Astrocyte (in vitro differentiated cells and primary cell): Measurements from ENCODE around the gene EEA1. TPM values are rescaled to one million over a fixed set of nuclear protein-coding genes. Genes with fewer than 3 reads are reported as not detected.

Source experiments
- DNase-seq: peaks from one replicate; pipeline ENCODE4 v3.0.0-alpha.2; 2010; ENCODE audit warnings: low read depth
- FAIRE-seq: peaks from 2 replicates; lab custom pipeline; 2011; peaks lifted over from hg19 to GRCh38; lab: Jason Lieb, UNC
- H2AFZ ChIP-seq: 2 replicates; pipeline ENCODE4 v1.6.0; 2012; ENCODE audit warnings: low read depth, low read length, inconsistent platforms
- H3K27ac ChIP-seq: 2 replicates; pipeline ENCODE4 v1.5.1; 2011; ENCODE audit warnings: low read depth, low read length, inconsistent platforms
- H3K27me3 ChIP-seq: 2 replicates; pipeline ENCODE4 v1.6.0; 2011; ENCODE audit warnings: low read length, inconsistent platforms; ENCODE audit not compliant: insufficient read depth
- H3K36me3 ChIP-seq: 2 replicates; pipeline ENCODE4 v1.5.1; 2011; ENCODE audit warnings: low read length, inconsistent platforms; ENCODE audit not compliant: insufficient read depth
- H3K4me1 ChIP-seq: 2 replicates; pipeline ENCODE4 v1.5.1; 2011; ENCODE audit warnings: low read length, inconsistent platforms; ENCODE audit not compliant: insufficient read depth
- H3K4me2 ChIP-seq: 2 replicates; pipeline ENCODE4 v1.6.0; 2012; ENCODE audit warnings: low read length, inconsistent platforms
- H3K4me3 ChIP-seq: 2 replicates; pipeline ENCODE4 v1.5.1; 2011; ENCODE audit warnings: low read depth, mild to moderate bottlenecking, low read length, inconsistent platforms; ENCODE audit not compliant: insufficient read depth
- H3K79me2 ChIP-seq: 2 replicates; pipeline ENCODE4 v1.6.0; 2012; ENCODE audit warnings: mild to moderate bottlenecking, low read length, inconsistent platforms; ENCODE audit not compliant: insufficient read depth
- H3K9ac ChIP-seq: 2 replicates; pipeline ENCODE4 v1.6.0; 2012; ENCODE audit warnings: mild to moderate bottlenecking, low read length, inconsistent platforms
- H3K9me3 ChIP-seq: 2 replicates; pipeline ENCODE4 v1.5.1; 2012; ENCODE audit warnings: low read depth, mild to moderate bottlenecking, low read length, inconsistent platforms; ENCODE audit not compliant: insufficient read depth
- H4K20me1 ChIP-seq: 2 replicates; pipeline ENCODE4 v1.6.0; 2012; ENCODE audit warnings: low read length, inconsistent platforms; ENCODE audit not compliant: insufficient read depth
- H3K27ac Mint-ChIP-seq: one replicate; pipeline ENCODE4 v1.8.0; 2021; ENCODE audit warnings: mild to moderate bottlenecking, mixed read lengths; ENCODE audit not compliant: unreplicated experiment
- H3K27me3 Mint-ChIP-seq: one replicate; pipeline ENCODE4 v1.8.0; 2021; ENCODE audit warnings: low read depth, mixed read lengths; ENCODE audit not compliant: unreplicated experiment
- H3K36me3 Mint-ChIP-seq: one replicate; pipeline ENCODE4 v1.8.0; 2021; ENCODE audit warnings: low read depth, mixed read lengths; ENCODE audit not compliant: unreplicated experiment
- H3K4me1 Mint-ChIP-seq: one replicate; pipeline ENCODE4 v1.8.0; 2021; ENCODE audit warnings: low read depth, mixed read lengths; ENCODE audit not compliant: unreplicated experiment
- H3K4me3 Mint-ChIP-seq: one replicate; pipeline ENCODE4 v1.8.0; 2021; ENCODE audit warnings: mild to moderate bottlenecking, moderate library complexity, mixed read lengths; ENCODE audit not compliant: unreplicated experiment
- H3K9me3 Mint-ChIP-seq: one replicate; pipeline ENCODE4 v1.8.0; 2021; ENCODE audit warnings: mild to moderate bottlenecking, mixed read lengths; ENCODE audit not compliant: unreplicated experiment
- EZH2 ChIP-seq: IDR thresholded peaks from 2 replicates; pipeline ENCODE4 v1.6.1; 2012; ENCODE audit warnings: mild to moderate bottlenecking, low read length, inconsistent platforms; ENCODE audit not compliant: insufficient read depth
- total RNA-seq: library from RNA; stranded (reverse); gene quantifications from 2 replicates; pipeline ENCODE4 v1.2.1, GENCODE V29; 2021
- TF ChIP-seq, protein P1 (sequence below): IDR thresholded peaks from 2 replicates; pipeline ENCODE4 v1.5.1; 2011; ENCODE audit warnings: low read depth, mild to moderate bottlenecking, inconsistent platforms, low read length, moderate library complexity; ENCODE audit not compliant: insufficient read depth

EEA1 gene
- total RNA-seq, 1 donor from 2014 or later: 36.5 TPM

DNA sequence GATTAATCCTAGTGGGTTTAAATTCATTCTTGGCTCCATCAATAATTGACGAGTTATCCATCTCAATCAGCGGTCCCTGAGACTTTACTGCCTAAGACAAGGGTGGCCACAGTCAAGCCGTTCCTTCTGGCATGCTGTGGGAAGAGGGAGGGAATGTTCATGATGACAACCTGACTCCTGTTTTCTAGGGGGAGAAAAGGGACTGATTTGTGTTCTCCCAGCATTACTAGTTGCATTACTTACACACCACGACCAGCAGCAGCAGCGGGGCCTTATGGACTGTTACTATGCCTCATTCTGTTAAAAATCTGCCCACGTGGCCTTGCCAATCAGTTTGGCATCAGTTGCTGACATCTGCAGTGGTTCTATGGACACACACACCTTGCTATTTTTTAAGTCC, 196.4 kb downstream of the EEA1 start:
- Histone ChIP-seq H3K9me3 (no peaks in the 10 kb centered on the region), H3K4me3 (no peak overlapping the region), H3K4me1 (peaks cover 10% of the 10 kb centered on the region), H3K4me2 (no peak overlapping the region), H3K36me3 (no peaks in the 10 kb centered on the region), H3K27me3 (no peaks in the 10 kb centered on the region), H4K20me1 (no peaks in the 10 kb centered on the region), H3K79me2 (no peaks in the 10 kb centered on the region), H3K27ac (no peak overlapping the region), H3K9ac (no peak overlapping the region), H2AFZ (no peak overlapping the region)
- Mint-ChIP-seq H3K27ac (no peak overlapping the region), H3K36me3 (no peaks in the 10 kb centered on the region), H3K4me3 (no peak overlapping the region), H3K27me3 (peaks cover 3% of the 10 kb centered on the region), H3K9me3 (no peaks in the 10 kb centered on the region), H3K4me1 (peaks cover 1% of the 10 kb centered on the region)
- no peak for FAIRE-seq
- no peak for DNase-seq
- TF ChIP-seq, protein P1, sequence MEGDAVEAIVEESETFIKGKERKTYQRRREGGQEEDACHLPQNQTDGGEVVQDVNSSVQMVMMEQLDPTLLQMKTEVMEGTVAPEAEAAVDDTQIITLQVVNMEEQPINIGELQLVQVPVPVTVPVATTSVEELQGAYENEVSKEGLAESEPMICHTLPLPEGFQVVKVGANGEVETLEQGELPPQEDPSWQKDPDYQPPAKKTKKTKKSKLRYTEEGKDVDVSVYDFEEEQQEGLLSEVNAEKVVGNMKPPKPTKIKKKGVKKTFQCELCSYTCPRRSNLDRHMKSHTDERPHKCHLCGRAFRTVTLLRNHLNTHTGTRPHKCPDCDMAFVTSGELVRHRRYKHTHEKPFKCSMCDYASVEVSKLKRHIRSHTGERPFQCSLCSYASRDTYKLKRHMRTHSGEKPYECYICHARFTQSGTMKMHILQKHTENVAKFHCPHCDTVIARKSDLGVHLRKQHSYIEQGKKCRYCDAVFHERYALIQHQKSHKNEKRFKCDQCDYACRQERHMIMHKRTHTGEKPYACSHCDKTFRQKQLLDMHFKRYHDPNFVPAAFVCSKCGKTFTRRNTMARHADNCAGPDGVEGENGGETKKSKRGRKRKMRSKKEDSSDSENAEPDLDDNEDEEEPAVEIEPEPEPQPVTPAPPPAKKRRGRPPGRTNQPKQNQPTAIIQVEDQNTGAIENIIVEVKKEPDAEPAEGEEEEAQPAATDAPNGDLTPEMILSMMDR: no peak
- no peak for TF ChIP-seq EZH2

DNA sequence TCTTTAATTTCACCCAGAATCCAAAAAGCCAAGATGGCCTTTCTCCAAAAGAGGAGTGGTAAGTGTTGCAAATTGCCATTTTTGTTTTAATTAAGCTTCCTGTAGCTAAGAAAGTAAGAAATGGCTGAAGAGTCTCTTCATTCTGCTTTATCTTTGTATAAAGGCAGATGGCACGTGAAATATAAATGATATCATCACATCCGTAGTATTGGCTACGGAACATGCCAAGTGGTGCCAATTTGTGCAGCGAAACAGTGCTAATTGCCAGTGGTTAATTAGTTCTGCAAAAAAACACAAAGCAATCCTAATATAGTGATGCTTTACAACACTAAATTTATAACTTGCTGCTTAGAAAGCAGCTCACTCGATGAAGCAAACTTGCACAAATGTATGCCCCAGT, 196.9 kb downstream of the EEA1 start:
- H3K36me3 ChIP-seq: no peaks in the 10 kb centered on the region
- DNase-seq (no peak), FAIRE-seq (no peak)
- H3K27me3 ChIP-seq: no peaks in the 10 kb centered on the region
- H3K4me2 ChIP-seq: no peak overlapping the region
- no peak overlapping the region for H3K4me3 Mint-ChIP-seq
- H3K79me2 ChIP-seq: no peaks in the 10 kb centered on the region
- H3K27me3 Mint-ChIP-seq: peaks cover 3% of the 10 kb centered on the region
- no peak overlapping the region for H2AFZ ChIP-seq
- no peaks in the 10 kb centered on the region for H3K36me3 Mint-ChIP-seq
- H4K20me1 ChIP-seq: no peaks in the 10 kb centered on the region
- no peaks in the 10 kb centered on the region for H3K9me3 ChIP-seq
- no peak overlapping the region for H3K4me3 ChIP-seq
- no peak overlapping the region for H3K27ac ChIP-seq
- TF ChIP-seq EZH2: no peak
- TF ChIP-seq, protein P1: no peak
- H3K9me3 Mint-ChIP-seq: no peaks in the 10 kb centered on the region
- H3K9ac ChIP-seq: no peak overlapping the region
- H3K27ac Mint-ChIP-seq: no peak overlapping the region
- H3K4me1 ChIP-seq: peaks cover 10% of the 10 kb centered on the region
- peaks cover 1% of the 10 kb centered on the region for H3K4me1 Mint-ChIP-seq

DNA sequence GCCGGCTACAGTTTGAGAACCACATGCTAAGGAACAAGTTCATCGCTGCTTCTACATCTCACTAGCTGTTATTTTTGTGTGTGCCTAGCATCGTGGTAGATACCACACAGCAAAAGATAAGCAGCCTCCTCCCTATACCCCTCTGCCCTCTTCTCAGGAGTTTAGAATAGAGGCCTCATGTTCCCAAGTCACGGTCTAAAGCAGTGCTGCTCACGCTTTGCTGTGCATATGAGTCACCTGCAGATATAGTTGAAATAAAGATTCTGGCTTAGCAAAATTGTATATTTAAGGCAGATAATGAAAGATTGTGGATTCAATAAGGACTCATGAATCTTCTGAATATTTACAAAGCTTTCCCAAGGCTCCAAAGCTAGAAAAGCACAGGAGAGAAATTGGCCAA, 198.3 kb downstream of the EEA1 start:
- H3K4me3 Mint-ChIP-seq: no peak overlapping the region
- peaks cover 3% of the 10 kb centered on the region for H3K27me3 Mint-ChIP-seq
- H3K27ac ChIP-seq: no peak overlapping the region
- H3K36me3 Mint-ChIP-seq: no peaks in the 10 kb centered on the region
- no peak overlapping the region for H3K4me3 ChIP-seq
- H2AFZ ChIP-seq: no peak overlapping the region
- FAIRE-seq (no peak), DNase-seq (no peak)
- H3K4me1 Mint-ChIP-seq: peaks cover 1% of the 10 kb centered on the region
- TF ChIP-seq EZH2: no peak
- TF ChIP-seq, protein P1: no peak
- no peaks in the 10 kb centered on the region for H3K9me3 Mint-ChIP-seq
- H3K27ac Mint-ChIP-seq: no peak overlapping the region
- H3K27me3 ChIP-seq: no peaks in the 10 kb centered on the region
- H3K4me2 ChIP-seq: no peak overlapping the region
- no peaks in the 10 kb centered on the region for H3K9me3 ChIP-seq
- no peaks in the 10 kb centered on the region for H3K36me3 ChIP-seq
- H3K79me2 ChIP-seq: no peaks in the 10 kb centered on the region
- no peak overlapping the region for H3K9ac ChIP-seq
- no peaks in the 10 kb centered on the region for H4K20me1 ChIP-seq
- peaks cover 10% of the 10 kb centered on the region for H3K4me1 ChIP-seq
